Endothelial cell of umbilical vein (primary cell): Measurements from ENCODE around the gene TOM1L2. TPM values are rescaled to one million over a fixed set of nuclear protein-coding genes. Genes with fewer than 3 reads are reported as not detected.

ENCODE experiments used
- BruUV-seq: library from RNA; stranded (reverse); fragments of 400-500 nt; replicated peaks from 2 replicates; lab custom pipeline; 2021; lab: Mats Ljungman, UMichigan
- CTCF ChIA-PET: fragments of 300-600, 350-600 bp; sonication (Branson Sonifier 250); formaldehyde crosslinking; loops from one replicate; lab custom pipeline; 2021; ENCODE audit warnings: antibody characterized with exemption, inconsistent platforms; lab: Charles Lee
- POLR2A ChIA-PET: fragments of 300-600, 350-600 bp; sonication (Branson Sonifier 250); formaldehyde crosslinking; loops from one replicate; lab custom pipeline; 2021; ENCODE audit warnings: antibody characterized with exemption, inconsistent platforms; lab: Charles Lee
- DNase-seq: peaks from one replicate; pipeline ENCODE4 v3.0.0-alpha.2; 2011; ENCODE audit warnings: low read depth, low spot score
- FAIRE-seq: peaks from 2 replicates; lab custom pipeline; 2011; peaks lifted over from hg19 to GRCh38; lab: Jason Lieb, UNC
- H2AFZ ChIP-seq: 2 replicates; pipeline ENCODE4 v1.6.0; 2012; ENCODE audit warnings: low read depth, low read length, control low read depth, inconsistent platforms
- H3K27ac ChIP-seq: 2 replicates; pipeline ENCODE4 v1.5.1; 2011; ENCODE audit warnings: low read depth, mild to moderate bottlenecking, control low read depth, low read length, moderate library complexity; ENCODE audit not compliant: insufficient read depth
- H3K27me3 ChIP-seq, 2 experiments: 2 replicates each; pipeline versions ENCODE4 v1.6.0 to v1.6.1; 2011; ENCODE audit warnings: low read length in 2 of 2, mixed read lengths in 1 of 2; ENCODE audit not compliant: control insufficient read depth in 2 of 2, insufficient read depth in 2 of 2
- H3K36me3 ChIP-seq, 2 experiments: 2 replicates in 1 of 2; 3 replicates in 1 of 2; pipeline ENCODE4 v1.5.1; 2011; ENCODE audit warnings: low read length in 2 of 2, mild to moderate bottlenecking in 1 of 2, moderate library complexity in 1 of 2; ENCODE audit not compliant: control insufficient read depth in 2 of 2, insufficient read depth in 2 of 2; ENCODE audit errors: extremely low read depth in 1 of 2
- H3K4me1 ChIP-seq: 3 replicates; pipeline ENCODE4 v1.5.1; 2011; ENCODE audit warnings: mild to moderate bottlenecking, low read length; ENCODE audit not compliant: control insufficient read depth, insufficient read depth; ENCODE audit errors: extremely low read depth
- H3K4me2 ChIP-seq: 2 replicates; pipeline ENCODE4 v1.6.1; 2011; ENCODE audit warnings: low read length, control low read depth, mixed read lengths; ENCODE audit not compliant: insufficient read depth
- H3K4me3 ChIP-seq, 3 experiments: fragments of 200-600 bp in 1 of 3; sonication (generic), shearing (Covaris generic) in 1 of 3; replicated peaks in 1 of 3; 2 replicates each; pipeline ENCODE4 v1.5.1; 2011 to 2016; ENCODE audit warnings: control low read depth in 3 of 3, low read length in 3 of 3, mild to moderate bottlenecking in 2 of 3, inconsistent platforms in 1 of 3, low read depth in 1 of 3, moderate library complexity in 1 of 3; ENCODE audit not compliant: insufficient read depth in 1 of 3
- H3K79me2 ChIP-seq: 2 replicates; pipeline ENCODE4 v1.6.0; 2012; ENCODE audit warnings: low read length, inconsistent platforms; ENCODE audit not compliant: control insufficient read depth, insufficient read depth
- H3K9ac ChIP-seq: replicated peaks from 2 replicates; pipeline ENCODE3; 2011; ENCODE audit warnings: low read length, control low read depth; ENCODE audit not compliant: insufficient read depth; ENCODE audit errors: extremely low read depth
- H3K9me1 ChIP-seq: replicated peaks from 3 replicates; pipeline ENCODE4 v1.6.0; 2011; ENCODE audit warnings: mild to moderate bottlenecking, low read length; ENCODE audit not compliant: control insufficient read depth, insufficient read depth; ENCODE audit errors: extremely low read depth
- H3K9me3 ChIP-seq: replicated peaks from 2 replicates; pipeline ENCODE4 v1.5.1; 2012; ENCODE audit warnings: low read length, inconsistent platforms; ENCODE audit not compliant: control insufficient read depth, insufficient read depth
- H4K20me1 ChIP-seq: replicated peaks from 2 replicates; pipeline ENCODE3; 2011; ENCODE audit warnings: mild to moderate bottlenecking, low read length; ENCODE audit not compliant: control insufficient read depth, insufficient read depth; ENCODE audit errors: extremely low read depth
- EZH2 ChIP-seq: IDR thresholded peaks from 2 replicates; pipeline ENCODE4 v1.6.1; 2012; ENCODE audit warnings: borderline replicate concordance, low read depth, mild to moderate bottlenecking, moderate library complexity, low read length, inconsistent platforms; ENCODE audit not compliant: severe bottlenecking
- FOS ChIP-seq: IDR thresholded peaks from 2 replicates; pipeline ENCODE4 v1.6.1; 2011; ENCODE audit warnings: mild to moderate bottlenecking, low read length, moderate library complexity, borderline replicate concordance; ENCODE audit not compliant: insufficient read depth
- GATA2 ChIP-seq: IDR thresholded peaks from 2 replicates; pipeline ENCODE4 v1.7.0; 2011; ENCODE audit warnings: low read depth, mild to moderate bottlenecking, moderate library complexity, mixed read lengths, low read length; ENCODE audit not compliant: insufficient read length, insufficient read depth
- JUN ChIP-seq: IDR thresholded peaks from 2 replicates; pipeline ENCODE4 v1.6.1; 2011; ENCODE audit warnings: borderline replicate concordance, low read depth; ENCODE audit not compliant: insufficient read length, insufficient read depth
- MYC ChIP-seq: IDR thresholded peaks from one replicate; pipeline ENCODE4 v1.6.1; 2011; ENCODE audit warnings: mild to moderate bottlenecking, low read depth, low read length
- POLR2A ChIP-seq: IDR thresholded peaks from 2 replicates; pipeline ENCODE4 v1.6.1; 2012; ENCODE audit warnings: low read depth, mild to moderate bottlenecking, control low read depth, low read length
- POLR2AphosphoS5 ChIP-seq: IDR thresholded peaks from 2 replicates; pipeline ENCODE4 v1.6.1; 2012; ENCODE audit warnings: low read depth, mild to moderate bottlenecking, control low read depth, low read length, moderate library complexity; ENCODE audit not compliant: insufficient read depth
- dilution Hi-C: fragments of 300-500 bp; cut with MboI; formaldehyde crosslinking; loops from one replicate; pipeline ENCODE4 v1.15.0; 2019; ENCODE audit warnings: low sequenced_read_pairs; ENCODE audit not compliant: extremely low pct_ligation_motif_present
- intact Hi-C: fragments of 100-400 bp; cut with micrococcal nuclease; formaldehyde crosslinking; loops from one replicate; pipeline ENCODE4 v1.10.0; 2022
- polyA plus RNA-seq, 4 experiments: library from polyadenylated mRNA; depleted of rRNA in 3 of 4; stranded (reverse) in 3 of 4; unstranded in 1 of 4; fragments of >200 nt; gene quantifications; 2 replicates each; pipeline versions ENCODE4 v1.2.1 to v1.2.3, GENCODE V29; 2011 to 2012; ENCODE audit warnings: missing spikeins in 1 of 4
- total RNA-seq: library from RNA; stranded (reverse); gene quantifications from 2 replicates; pipeline ENCODE4 v1.2.3, GENCODE V29; 2021
- TF ChIP-seq, protein P1 (sequence below), 2 donors: IDR thresholded peaks; 1 replicate in 1 of 2; 2 replicates in 1 of 2; pipeline ENCODE4 v1.5.1; 2011; ENCODE audit warnings: low read length in 2 of 2, mild to moderate bottlenecking in 2 of 2, moderate library complexity in 2 of 2, control low read depth in 1 of 2, inconsistent platforms in 1 of 2, low read depth in 1 of 2; ENCODE audit not compliant: insufficient read depth in 1 of 2; ENCODE audit errors: extremely low read depth in 1 of 2
- TF ChIP-seq, protein P2 (sequence below): IDR thresholded peaks from 2 replicates; pipeline ENCODE4 v1.6.1; 2011; ENCODE audit not compliant: insufficient read depth, insufficient read length

Gene TOM1L2
- total and polyA plus RNA-seq, 2 donors (not counting 3 experiments of a cell fraction or from before 2014, with no cell fraction given), result 31.7 to 37.6 TPM

DNA sequence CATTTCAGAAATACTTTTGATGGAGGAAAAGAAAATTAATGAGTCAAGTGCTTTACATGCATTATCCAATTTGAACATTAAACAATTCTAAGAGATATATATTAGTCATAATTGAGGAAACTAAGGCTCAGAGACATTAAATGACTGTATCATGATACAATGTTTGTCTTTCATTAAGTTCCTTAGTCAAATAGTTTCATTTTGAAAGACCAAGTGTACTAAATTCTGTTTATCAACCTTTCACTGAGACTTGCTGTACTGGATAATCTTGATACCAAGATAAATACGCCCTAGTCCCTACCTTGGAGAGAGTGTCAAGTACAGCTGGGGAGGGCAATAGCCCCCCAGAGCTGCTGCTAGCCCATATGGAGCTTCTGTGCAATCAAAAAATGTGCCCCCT lies 24.2 kb downstream of the TOM1L2 start:
- TF ChIP-seq MYC (no peak), JUN (no peak), EZH2 (no peak), GATA2 (no peak), POLR2A (no peak), POLR2AphosphoS5 (no peak), FOS (no peak)
- TF ChIP-seq, protein P1, sequence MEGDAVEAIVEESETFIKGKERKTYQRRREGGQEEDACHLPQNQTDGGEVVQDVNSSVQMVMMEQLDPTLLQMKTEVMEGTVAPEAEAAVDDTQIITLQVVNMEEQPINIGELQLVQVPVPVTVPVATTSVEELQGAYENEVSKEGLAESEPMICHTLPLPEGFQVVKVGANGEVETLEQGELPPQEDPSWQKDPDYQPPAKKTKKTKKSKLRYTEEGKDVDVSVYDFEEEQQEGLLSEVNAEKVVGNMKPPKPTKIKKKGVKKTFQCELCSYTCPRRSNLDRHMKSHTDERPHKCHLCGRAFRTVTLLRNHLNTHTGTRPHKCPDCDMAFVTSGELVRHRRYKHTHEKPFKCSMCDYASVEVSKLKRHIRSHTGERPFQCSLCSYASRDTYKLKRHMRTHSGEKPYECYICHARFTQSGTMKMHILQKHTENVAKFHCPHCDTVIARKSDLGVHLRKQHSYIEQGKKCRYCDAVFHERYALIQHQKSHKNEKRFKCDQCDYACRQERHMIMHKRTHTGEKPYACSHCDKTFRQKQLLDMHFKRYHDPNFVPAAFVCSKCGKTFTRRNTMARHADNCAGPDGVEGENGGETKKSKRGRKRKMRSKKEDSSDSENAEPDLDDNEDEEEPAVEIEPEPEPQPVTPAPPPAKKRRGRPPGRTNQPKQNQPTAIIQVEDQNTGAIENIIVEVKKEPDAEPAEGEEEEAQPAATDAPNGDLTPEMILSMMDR (IDR thresholded peaks at IDR 0.05; ENCODE audit: extremely low read depth in 1 of 2, insufficient read depth in 1 of 2, low read depth in 1 of 2, low read length in 2 of 2), result no peak
- TF ChIP-seq, protein P2, sequence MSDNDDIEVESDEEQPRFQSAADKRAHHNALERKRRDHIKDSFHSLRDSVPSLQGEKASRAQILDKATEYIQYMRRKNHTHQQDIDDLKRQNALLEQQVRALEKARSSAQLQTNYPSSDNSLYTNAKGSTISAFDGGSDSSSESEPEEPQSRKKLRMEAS, result no peak
- no TSS peak for BruUV-seq
- H3K4me2 ChIP-seq, result no peak overlapping the region
- H2AFZ ChIP-seq, result no peak overlapping the region
- ChIA-PET POLR2A (no interaction called here), CTCF (interaction anchor here (1.0 to 2.5 kb wide), 5 partner anchors 10 to 57 kb away, joined by 3 to 11 read pairs (median 8); no protein-coding TSS in a partner anchor)
- H3K27me3 ChIP-seq, result no peaks in the 10 kb centered on the region
- no peaks in the 10 kb centered on the region for H3K79me2 ChIP-seq
- no peaks in the 10 kb centered on the region for H3K9me1 ChIP-seq
- H3K9me3 ChIP-seq, result no peaks in the 10 kb centered on the region
- H3K27ac ChIP-seq, result no peak overlapping the region
- dilution Hi-C loops, result no loop called here
- H3K36me3 ChIP-seq, result no peaks in the 10 kb centered on the region
- no peak for DNase-seq
- H3K4me1 ChIP-seq, result peaks cover 15% of the 10 kb centered on the region
- H4K20me1 ChIP-seq, result no peaks in the 10 kb centered on the region
- peak; percentile 59 for FAIRE-seq
- intact Hi-C loops, result no loop called here
- no peak overlapping the region for H3K9ac ChIP-seq
- H3K4me3 ChIP-seq, result no peak overlapping the region
